NCI-H2196 (cell line): Measurements from ENCODE around the gene FOXP4.

ENCODE experiments used
- DNase-seq: peaks from one replicate; lab custom pipeline; 2025; ENCODE audit not compliant: unreplicated experiment; lab: John Stamatoyannopoulos, UW

FOXP4 gene

GRCh38 chr6:41582540-41582939 is 36.4 kb downstream of the FOXP4 start:
- no peak for DNase-seq

GRCh38 chr6:41583565-41583964 is 37.4 kb downstream of the FOXP4 start:
- no peak for DNase-seq

- DNase-seq: no peak
Observed at GRCh38 chr6:41584205-41584604, 38.0 kb downstream of the FOXP4 start.

GRCh38 chr6:41584668-41585205 is 38.6 kb downstream of the FOXP4 start:
- peak; percentile 48 for DNase-seq

- no peak for DNase-seq
Observed at GRCh38 chr6:41585605-41586004, 39.4 kb downstream of the FOXP4 start.

- DNase-seq: no peak
Observed at GRCh38 chr6:41586252-41587007, 40.2 kb downstream of the FOXP4 start.

- no peak for DNase-seq
Observed at GRCh38 chr6:41587131-41587879, 41.1 kb downstream of the FOXP4 start.

GRCh38 chr6:41588111-41588510 is 41.9 kb downstream of the FOXP4 start:
- no peak for DNase-seq

GRCh38 chr6:41589223-41589622 is 43.0 kb downstream of the FOXP4 start:
- DNase-seq: no peak

- DNase-seq: no peak
Observed at GRCh38 chr6:41589636-41590622, 43.7 kb downstream of the FOXP4 start.

- no peak for DNase-seq
Observed at GRCh38 chr6:41591122-41591521, 44.9 kb downstream of the FOXP4 start.

- DNase-seq: peak; percentile 70
Observed at GRCh38 chr6:41591859-41592502, 45.8 kb downstream of the FOXP4 start.

- no peak for DNase-seq
Observed at GRCh38 chr6:41593406-41593805, 47.2 kb downstream of the FOXP4 start.

- no peak for DNase-seq
Observed at GRCh38 chr6:41593839-41594238, 47.7 kb downstream of the FOXP4 start.

- DNase-seq: no peak
Observed at GRCh38 chr6:41594326-41594725, 48.1 kb downstream of the FOXP4 start.

GRCh38 chr6:41594766-41595165 is 48.6 kb downstream of the FOXP4 start:
- DNase-seq: no peak

- DNase-seq: no peak
Observed at GRCh38 chr6:41595166-41595565, 49.0 kb downstream of the FOXP4 start.

- no peak for DNase-seq
Observed at GRCh38 chr6:41596096-41596685, 50.0 kb downstream of the FOXP4 start.

- no peak for DNase-seq
Observed at GRCh38 chr6:41596807-41597206, 50.6 kb downstream of the FOXP4 start.
